GM18498 (cell line): ENCODE data around the gene HNRNPUL1.
"Not testable (repeated sequence)": the region's sequence is repeated elsewhere in the genome, so short reads cannot be mapped to it uniquely, and the experiment has no call there.

Experiments used
- ATAC-seq: cut with Tn5 transposase; IDR thresholded peaks from one replicate; pipeline ENCODE4 v1.9.1; 2021; ENCODE audit warnings: mild to moderate bottlenecking, moderate library complexity; ENCODE audit not compliant: unreplicated experiment

HNRNPUL1 gene

DNA sequence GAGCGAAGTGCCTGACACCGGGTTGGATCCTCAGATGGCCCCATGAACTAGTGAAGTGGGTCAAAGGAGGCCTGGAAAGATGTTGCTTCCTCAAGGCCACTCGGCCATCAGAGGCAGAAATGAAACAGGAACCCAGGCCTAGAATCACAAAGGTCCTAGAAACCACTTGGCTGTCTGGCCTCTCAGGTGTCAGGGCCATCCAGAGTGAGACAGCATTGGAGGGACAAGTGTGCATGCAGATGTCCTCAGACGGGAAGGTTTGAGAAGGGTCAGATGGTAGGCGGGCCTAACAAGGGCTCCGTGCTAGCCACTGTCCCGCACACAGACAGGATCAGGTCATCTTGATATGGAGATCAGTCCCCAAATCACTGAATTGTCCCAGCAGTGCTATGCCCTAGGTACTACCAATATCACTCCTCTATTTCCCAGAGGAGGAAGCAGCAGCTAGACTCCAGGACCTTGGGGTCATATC lies 60.1 kb downstream of the HNRNPUL1 start:
- no peak for ATAC-seq

GRCh38 chr19:41324921-41325639 lies 60.9 kb downstream of the HNRNPUL1 start:
- no peak for ATAC-seq

DNA sequence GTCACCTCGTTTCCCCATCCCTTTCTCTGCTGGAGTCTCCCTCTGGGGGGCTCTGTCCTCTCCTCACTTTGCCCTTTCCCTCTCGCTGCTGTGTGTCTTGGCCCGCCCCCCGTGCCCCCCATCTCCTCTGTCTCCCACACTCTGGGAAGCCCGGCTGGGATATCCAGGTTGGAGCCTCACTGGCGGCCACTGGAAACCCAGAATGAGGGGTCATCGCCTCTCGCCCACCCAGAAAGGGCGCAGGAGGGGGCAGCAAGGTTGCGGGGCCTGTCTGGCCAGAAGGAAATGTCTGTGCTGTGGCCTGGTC lies 61.4 kb downstream of the HNRNPUL1 start:
- no peak for ATAC-seq

GRCh38 chr19:41325947-41326706 lies 62.0 kb downstream of the HNRNPUL1 start:
- no peak for ATAC-seq

GRCh38 chr19:41327076-41327575 lies 63.0 kb downstream of the HNRNPUL1 start:
- no peak for ATAC-seq

DNA sequence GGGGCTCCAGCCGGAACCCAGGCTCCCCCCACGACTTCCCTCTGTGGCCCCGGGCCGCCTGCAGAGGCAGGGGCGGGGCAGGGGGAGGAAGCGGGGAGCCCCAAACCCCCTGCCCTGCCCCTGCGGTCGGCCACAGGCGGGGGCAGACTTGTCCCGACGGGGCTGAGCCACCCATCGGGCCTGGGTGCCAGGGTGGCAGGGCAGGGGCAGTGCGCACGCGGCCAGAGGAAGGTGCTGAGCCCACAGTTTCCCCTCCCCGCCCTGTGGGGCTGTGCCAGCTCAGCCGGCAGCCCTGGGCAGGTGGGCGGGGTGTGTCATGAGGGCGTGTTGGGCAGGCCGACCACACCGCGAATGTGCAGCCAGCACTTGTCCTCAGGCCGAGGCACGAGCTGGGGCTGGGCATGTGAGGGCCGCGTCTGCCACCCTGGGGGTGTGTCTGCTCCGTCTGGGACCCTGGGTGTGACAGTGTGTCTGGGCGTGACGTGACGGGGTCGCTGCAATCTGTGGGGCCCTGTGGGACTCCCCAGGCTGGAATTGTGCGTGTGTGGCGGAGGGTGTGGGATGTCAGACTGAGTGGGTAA lies 63.5 kb downstream of the HNRNPUL1 start:
- ATAC-seq, result peak; percentile 72

DNA sequence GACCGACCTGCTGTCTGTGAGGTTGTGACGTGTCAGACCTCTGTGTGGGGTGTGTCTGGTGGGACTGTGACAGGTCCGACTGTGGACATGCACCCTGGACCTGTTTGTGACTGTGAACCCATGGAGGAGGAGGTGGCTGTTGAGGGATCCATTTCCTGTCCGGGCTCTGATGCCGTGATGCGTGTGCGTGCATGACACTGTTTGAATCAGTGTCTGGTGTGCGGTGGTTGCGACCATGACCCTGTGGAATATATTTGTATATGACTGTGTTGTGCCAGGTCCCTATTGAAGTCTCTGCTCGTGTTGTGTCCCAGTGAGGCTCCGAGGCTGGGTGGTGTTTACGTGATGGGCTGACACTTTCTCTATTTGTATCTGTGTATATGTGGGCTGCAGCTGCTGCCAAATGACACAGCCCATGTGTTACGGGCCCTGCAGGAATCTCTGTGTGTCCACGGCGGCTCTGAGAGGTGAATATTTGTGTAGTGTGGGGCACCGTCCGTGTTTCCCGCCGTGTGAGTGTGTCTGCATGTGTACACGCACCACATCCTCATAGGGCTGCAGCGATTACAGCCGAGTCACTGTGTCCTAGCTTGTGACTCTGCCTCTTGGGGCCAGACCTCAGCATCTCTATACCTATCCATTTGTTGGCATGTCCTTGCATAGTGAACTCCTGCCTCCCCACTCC lies 64.1 kb downstream of the HNRNPUL1 start:
- peak; percentile 8 for ATAC-seq

DNA sequence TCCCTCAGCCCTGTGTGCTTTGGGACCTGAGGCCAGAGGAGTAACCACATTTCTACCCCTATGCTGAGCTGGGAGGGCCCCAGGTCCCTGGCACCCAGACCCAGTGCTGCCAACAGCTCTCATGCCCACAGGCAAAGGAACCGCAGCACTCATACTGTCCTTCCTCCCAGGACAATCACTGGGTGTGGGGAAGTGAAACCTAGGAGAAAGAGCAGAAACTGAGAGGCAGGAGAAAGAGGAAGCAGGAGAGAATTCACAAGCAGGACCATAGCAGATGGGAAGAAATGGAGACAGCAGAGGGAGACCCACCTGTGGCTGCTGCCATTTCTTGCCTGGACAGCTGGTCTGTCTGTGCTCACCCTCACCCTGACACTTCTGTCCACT lies 64.7 kb downstream of the HNRNPUL1 start:
- no peak for ATAC-seq

- ATAC-seq, result no peak
Observed at GRCh38 chr19:41330481-41330880, 66.3 kb downstream of the HNRNPUL1 start.

DNA sequence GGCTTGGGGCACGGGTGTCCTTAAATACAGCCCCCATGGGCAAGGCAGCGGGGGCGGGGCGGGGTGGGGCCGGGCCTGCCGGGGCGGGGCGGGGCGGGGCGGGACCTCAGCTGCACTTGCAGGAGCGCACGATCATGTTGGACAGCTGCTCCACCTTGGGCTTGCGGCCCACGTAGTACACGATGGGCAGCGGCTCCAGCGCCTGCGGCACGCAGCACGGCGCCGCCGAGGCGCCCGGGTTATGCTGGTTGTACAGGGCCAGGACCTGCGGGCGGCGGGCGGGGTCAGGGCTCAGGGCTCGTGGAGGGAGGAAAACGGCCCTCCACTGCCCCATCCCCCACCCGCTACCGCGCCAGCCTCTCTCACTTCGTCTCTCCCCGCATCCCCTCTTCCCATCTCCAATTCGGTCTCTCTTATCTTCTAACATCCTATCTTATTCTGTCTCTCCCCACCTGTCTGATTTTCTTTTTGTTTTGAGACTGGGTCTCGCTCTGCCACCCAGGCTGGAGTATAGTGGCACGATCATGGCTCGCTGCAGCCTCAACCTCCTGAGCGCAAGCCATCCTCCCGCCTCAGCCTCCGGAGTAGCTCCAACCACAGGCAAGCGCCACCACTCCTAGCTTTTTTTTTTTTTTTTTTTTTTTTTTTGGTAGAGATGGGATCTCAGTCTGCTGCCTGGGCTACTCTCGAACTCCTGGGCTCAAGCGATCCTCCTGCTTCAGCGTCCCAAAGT lies 66.9 kb downstream of the HNRNPUL1 start:
- no peak for ATAC-seq

DNA sequence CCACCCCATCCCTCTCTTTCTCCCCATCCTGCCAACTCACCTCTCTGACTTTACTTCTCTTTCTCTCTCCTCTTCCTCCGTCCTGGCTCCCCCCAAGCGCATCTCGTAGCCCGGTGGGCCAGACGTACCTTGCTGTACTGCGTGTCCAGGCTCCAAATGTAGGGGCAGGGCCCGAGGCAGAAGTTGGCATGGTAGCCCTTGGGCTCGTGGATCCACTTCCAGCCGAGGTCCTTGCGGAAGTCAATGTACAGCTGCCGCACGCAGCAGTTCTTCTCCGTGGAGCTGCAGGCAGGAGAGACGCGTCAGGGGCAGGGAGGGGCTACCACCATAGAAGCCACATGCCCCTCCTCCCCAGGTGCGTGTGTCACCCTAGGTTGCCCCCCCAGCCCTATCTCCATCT lies 67.8 kb downstream of the HNRNPUL1 start:
- ATAC-seq, result no peak

GRCh38 chr19:41332468-41332867 lies 68.3 kb downstream of the HNRNPUL1 start:
- ATAC-seq, result no peak

- no peak for ATAC-seq
Observed at GRCh38 chr19:41334793-41335192, 70.6 kb downstream of the HNRNPUL1 start.

DNA sequence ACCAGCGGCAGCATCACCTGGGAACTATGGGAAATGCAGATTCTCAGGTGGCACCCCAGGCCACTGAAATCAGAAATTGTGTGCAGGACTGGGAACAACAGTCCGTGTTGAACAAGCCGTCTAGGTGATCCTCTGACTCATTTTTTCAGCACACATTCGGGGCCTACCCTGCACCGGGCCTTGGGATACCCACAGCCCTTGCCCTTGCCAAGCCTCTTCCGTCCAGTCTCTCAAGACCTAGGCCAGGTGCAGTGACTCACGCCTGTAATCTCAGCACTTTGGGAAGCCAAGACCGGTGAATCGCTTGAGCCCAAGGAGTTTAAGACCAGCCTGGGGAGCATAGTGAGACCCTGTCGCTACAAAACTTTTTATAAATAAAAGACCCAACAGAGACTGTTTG lies 71.3 kb downstream of the HNRNPUL1 start:
- ATAC-seq, result no peak

DNA sequence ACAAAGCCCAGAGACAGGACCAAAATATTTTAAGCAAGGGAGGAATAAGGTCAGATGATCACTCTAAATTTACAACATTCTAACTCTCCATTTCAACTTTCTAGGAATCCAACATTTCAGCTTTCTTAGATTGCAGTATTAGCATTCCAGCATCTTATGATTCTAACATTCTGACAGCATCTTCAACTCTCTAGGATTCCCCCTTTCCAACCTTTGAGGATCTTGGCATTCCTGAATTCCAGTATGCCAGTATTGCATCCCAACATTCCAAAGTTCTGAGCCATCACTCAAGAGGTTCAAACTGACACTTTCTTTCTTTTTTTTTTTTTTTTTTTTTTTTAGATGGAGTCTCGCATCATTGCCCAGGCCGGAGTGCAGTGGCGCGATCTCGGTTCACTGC lies 75.8 kb downstream of the HNRNPUL1 start:
- ATAC-seq, result no peak

- no peak for ATAC-seq
Observed at GRCh38 chr19:41341669-41342490, 77.7 kb downstream of the HNRNPUL1 start.

DNA sequence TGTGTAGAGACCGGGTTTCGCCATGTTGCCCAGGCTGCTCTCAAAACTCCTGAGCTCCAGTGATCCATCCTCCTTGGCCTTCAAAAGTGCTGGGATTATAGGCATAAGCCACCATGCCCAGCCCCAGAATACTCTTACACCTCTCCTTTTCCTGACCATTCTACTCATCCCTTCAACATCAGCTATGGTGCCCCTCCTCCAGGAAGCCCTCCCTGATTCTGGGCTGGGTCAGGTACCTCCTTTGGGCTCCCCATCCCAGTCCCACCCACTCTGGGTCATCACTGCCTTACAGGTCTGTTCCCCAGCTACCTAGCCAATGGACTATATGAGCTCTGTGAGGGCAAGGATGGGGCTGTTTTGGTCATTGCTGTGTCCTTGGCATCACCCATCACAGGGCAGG lies 80.0 kb downstream of the HNRNPUL1 start:
- ATAC-seq, result no peak

GRCh38 chr19:41346916-41347315 lies 82.7 kb downstream of the HNRNPUL1 start:
- ATAC-seq, result not testable (repeated sequence)

GRCh38 chr19:41350735-41351338 lies 86.7 kb downstream of the HNRNPUL1 start:
- peak; percentile 2 for ATAC-seq
